ENCODE results near the gene DYNLT4.

DYNLT4 gene

GRCh38 chr1:44785029-44785380 lies 22.1 kb downstream of the DYNLT4 start:
- peaks cover 20% of the 10 kb centered on the region for H3K27me3 ChIP-seq
- no peaks in the 10 kb centered on the region for H3K9me3 ChIP-seq
- TF ChIP-seq CTCF (IDR thresholded peaks at IDR 0.05): no peak
- no peak overlapping the region for H3K27ac ChIP-seq
- H3K4me1 ChIP-seq (ENCODE audit: control insufficient read depth in 1 of 2, insufficient read depth in 1 of 2, low read depth in 1 of 2, low read length in 1 of 2): peaks cover 29% of the 10 kb centered on the region in 2 experiments
- peaks cover 13% of the 10 kb centered on the region for H3K36me3 ChIP-seq
- no peak overlapping the region for H3K4me3 ChIP-seq (ENCODE audit: low read depth in 1 of 2, low read length in 1 of 2)

GRCh38 chr1:44784094-44785028 lies 22.8 kb downstream of the DYNLT4 start:
- Histone ChIP-seq H3K4me1 (ENCODE audit: control insufficient read depth in 1 of 2, insufficient read depth in 1 of 2, low read depth in 1 of 2, low read length in 1 of 2) (peaks cover 29% of the 10 kb centered on the region in 2 experiments), H3K27me3 (peaks cover 20% of the 10 kb centered on the region), H3K27ac (no peak overlapping the region), H3K36me3 (peaks cover 19% of the 10 kb centered on the region), H3K9me3 (no peaks in the 10 kb centered on the region), H3K4me3 (ENCODE audit: low read depth in 1 of 2, low read length in 1 of 2) (peak overlapping the region; percentile 12 to 57)
- no peak for TF ChIP-seq CTCF (IDR thresholded peaks at IDR 0.05)

- Histone ChIP-seq H3K4me3 (ENCODE audit: low read depth in 1 of 2, low read length in 1 of 2) (peak overlapping the region; percentile 12 to 57), H3K27me3 (peaks cover 20% of the 10 kb centered on the region), H3K36me3 (peaks cover 25% of the 10 kb centered on the region), H3K4me1 (ENCODE audit: control insufficient read depth in 1 of 2, insufficient read depth in 1 of 2, low read depth in 1 of 2, low read length in 1 of 2) (peaks cover 29% of the 10 kb centered on the region in 2 experiments), H3K27ac (no peak overlapping the region), H3K9me3 (no peaks in the 10 kb centered on the region)
- TF ChIP-seq CTCF (IDR thresholded peaks at IDR 0.05): no peak
Observed at GRCh38 chr1:44783697-44784093, 23.5 kb downstream of the DYNLT4 start.

- no peak overlapping the region for H3K4me3 ChIP-seq (ENCODE audit: low read depth in 1 of 2, low read length in 1 of 2)
- peaks cover 27 to 30% of the 10 kb centered on the region in 2 experiments for H3K4me1 ChIP-seq (ENCODE audit: control insufficient read depth in 1 of 2, insufficient read depth in 1 of 2, low read depth in 1 of 2, low read length in 1 of 2)
- no peak overlapping the region for H3K27ac ChIP-seq
- no peaks in the 10 kb centered on the region for H3K9me3 ChIP-seq
- H3K27me3 ChIP-seq: peaks cover 20% of the 10 kb centered on the region
- H3K36me3 ChIP-seq: peaks cover 40% of the 10 kb centered on the region
- TF ChIP-seq CTCF (IDR thresholded peaks at IDR 0.05): no peak
Observed at GRCh38 chr1:44780583-44781121, 26.5 kb downstream of the DYNLT4 start.

- no peak overlapping the region for H3K27ac ChIP-seq
- H3K36me3 ChIP-seq: peaks cover 40% of the 10 kb centered on the region
- peaks cover 7% of the 10 kb centered on the region for H3K27me3 ChIP-seq
- H3K4me3 ChIP-seq (ENCODE audit: low read depth in 1 of 2, low read length in 1 of 2): no peak overlapping the region
- peaks cover 24 to 25% of the 10 kb centered on the region in 2 experiments for H3K4me1 ChIP-seq (ENCODE audit: control insufficient read depth in 1 of 2, insufficient read depth in 1 of 2, low read depth in 1 of 2, low read length in 1 of 2)
- no peak for TF ChIP-seq CTCF (IDR thresholded peaks at IDR 0.05)
- H3K9me3 ChIP-seq: no peaks in the 10 kb centered on the region
Observed at GRCh38 chr1:44778705-44779576, 28.2 kb downstream of the DYNLT4 start.
